Posterior cingulate gyrus (tissue), 11 donors: Measurements from ENCODE around the gene H3-3A.
A peak's percentile ranks its signal among the peaks of the same experiment; 100 is the strongest.
"Not testable (repeated sequence)": the region's sequence is repeated elsewhere in the genome, so short reads cannot be mapped to it uniquely, and the experiment has no call there.

Source experiments
- DNase-seq, 10 donors: peaks; one replicate each; pipeline versions ENCODE4 v3.0.0 to v3.0.0-alpha.2; 2020 to 2021; ENCODE audit warnings: mixed read lengths in 3 of 10
- intact Hi-C: fragments of 100-400 bp; cut with DNase I; formaldehyde crosslinking; loops from one replicate; pipeline ENCODE4 v1.15.1; 2023

The H3-3A gene

GRCh38 chr1:226082587-226082917 lies 20.0 kb downstream of the H3-3A start:
- intact Hi-C loops = loop anchor here (5.0 kb wide), 1 partner anchor 40 kb away; no protein-coding TSS in a partner anchor
- DNase-seq = no peak

DNA sequence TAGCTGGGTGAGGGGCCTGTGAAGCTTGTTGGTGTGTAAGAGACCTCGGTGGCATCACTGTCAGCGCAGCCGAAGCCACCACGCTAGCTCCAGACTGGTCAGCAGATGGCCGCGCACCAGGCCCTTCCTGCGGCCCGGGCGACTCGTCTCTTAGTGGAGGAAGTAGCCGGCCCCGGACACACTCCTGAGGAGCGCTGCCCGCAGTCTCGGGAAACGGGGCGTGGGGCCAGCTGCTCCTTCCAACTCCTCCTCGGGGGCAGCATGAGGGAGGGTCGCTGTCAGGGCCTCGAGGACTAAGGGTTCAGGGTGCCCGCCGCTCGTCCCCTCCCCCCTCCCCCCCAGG lies 20.4 kb downstream of the H3-3A start:
- intact Hi-C loops = loop anchor here (1.0 to 5.0 kb wide), 2 partner anchors 21 to 39 kb away; partner anchors contain the start of gene H3-3A

DNA sequence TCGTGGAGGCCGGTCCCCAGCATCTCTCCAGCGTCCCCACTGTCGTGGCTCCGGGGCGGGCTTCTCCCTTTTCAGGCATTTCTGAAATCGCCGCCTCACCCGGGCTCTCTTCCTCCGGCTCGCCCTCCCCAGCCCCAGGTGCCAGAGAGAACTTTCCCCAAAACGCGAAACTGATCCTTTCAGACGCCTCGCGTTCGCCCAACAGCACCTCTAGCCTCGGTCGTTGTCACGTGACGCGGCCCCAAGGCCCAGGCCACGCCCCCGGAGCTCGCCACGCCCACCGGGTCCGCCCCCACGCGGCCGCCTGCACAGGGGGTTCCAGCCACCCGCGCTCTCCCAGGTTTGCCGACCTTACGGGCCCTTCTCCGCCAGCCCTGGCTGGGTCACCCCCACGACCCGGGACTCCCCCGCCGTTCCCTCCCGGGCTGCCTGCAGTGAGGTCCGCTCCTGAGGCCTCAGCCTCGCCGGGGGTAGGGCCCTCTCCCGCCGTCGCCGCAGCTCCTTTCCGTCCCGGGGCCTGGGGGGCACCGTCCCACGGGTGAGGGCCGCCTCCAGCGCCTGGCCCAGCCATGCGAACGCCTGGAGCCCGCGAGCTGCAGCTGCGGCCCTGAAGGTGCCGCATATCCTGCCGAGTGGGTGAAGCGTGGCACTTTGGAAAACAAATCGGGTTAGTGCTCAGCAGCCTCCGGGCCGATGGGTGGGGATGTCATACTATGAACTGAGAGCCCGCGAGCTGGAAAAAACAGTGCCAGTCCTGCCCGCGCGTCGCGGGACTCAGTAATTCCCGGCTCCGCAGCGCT lies 21.0 kb downstream of the H3-3A start:
- intact Hi-C loops = loop anchor here (1.0 to 5.0 kb wide), 2 partner anchors 21 to 39 kb away; partner anchors contain the start of gene H3-3A
- DNase-seq = peak; percentile 82 to 98 (median 93)

More for the DNA sequence above, 20.4 kb downstream of the H3-3A start:
- DNase-seq = peak in 7 of 10 donors; percentile 38 to 92 (median 56)

GRCh38 chr1:226085675-226086285 lies 23.3 kb downstream of the H3-3A start:
- peak in 1 of 10 donors; percentile 31 for DNase-seq
- intact Hi-C loops = no loop called here

GRCh38 chr1:226086776-226087175 lies 24.3 kb downstream of the H3-3A start:
- DNase-seq = peak in 1 of 10 donors; percentile 85
- intact Hi-C loops = no loop called here

DNA sequence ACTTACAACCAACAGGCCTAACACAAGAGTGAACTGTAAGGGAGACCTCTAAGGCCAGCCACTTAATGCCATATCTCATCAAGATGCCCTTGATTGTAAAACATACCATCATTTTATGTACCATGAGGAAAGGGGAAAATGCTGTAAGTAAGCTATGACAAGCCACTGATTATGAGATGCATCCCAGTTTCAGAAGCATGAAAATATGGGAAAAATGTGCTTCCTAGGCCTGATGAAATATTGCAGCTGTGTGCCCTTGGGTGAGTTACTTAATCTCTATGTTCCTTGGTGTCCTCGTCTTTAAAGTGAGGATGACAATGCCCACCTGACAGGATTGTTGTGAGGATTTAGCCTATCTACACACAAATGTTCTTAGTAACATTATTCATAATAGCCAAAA lies 28.9 kb downstream of the H3-3A start:
- no peak for DNase-seq
- intact Hi-C loops = no loop called here

DNA sequence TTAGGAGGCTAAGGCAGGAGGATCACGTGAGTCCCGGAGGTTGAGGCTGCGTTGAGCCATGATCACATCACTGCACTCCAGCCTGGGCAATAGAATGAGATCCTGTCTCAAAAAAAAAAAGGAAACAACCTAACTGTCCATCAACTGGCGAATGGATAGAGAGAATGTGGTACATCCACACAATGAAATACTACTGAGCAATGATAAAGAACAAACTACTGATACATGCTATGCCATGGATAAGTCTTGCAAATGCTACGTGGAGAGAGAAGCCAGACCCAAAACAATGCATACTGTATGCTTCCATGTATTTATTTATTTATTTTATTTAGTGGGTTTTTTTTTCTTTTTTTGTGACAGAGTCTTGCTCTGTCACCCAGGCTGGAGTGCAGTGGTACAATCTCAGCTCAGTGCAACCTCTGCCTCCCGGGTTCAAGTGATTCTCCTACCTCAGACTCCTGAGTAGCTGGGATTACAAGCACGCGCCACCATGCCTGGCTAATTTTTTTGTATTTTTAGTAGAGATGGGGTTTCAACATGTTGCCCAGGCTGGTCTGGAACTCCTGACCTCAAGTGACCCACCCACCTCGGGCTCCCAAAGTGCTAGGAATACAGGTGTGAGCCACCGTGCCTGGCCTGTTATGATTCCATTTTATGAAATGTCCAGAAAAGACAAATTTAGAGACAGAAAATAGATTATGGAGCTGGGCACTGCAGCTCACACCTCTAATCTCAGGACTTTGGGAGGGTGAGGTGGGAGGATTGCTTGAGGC lies 29.7 kb downstream of the H3-3A start:
- intact Hi-C loops = not testable (repeated sequence)
- peak in 1 of 10 donors; percentile 32 for DNase-seq

- DNase-seq = no peak
- intact Hi-C loops = no loop called here
Measured at GRCh38 chr1:226092965-226093364, 30.4 kb downstream of the H3-3A start.

DNA sequence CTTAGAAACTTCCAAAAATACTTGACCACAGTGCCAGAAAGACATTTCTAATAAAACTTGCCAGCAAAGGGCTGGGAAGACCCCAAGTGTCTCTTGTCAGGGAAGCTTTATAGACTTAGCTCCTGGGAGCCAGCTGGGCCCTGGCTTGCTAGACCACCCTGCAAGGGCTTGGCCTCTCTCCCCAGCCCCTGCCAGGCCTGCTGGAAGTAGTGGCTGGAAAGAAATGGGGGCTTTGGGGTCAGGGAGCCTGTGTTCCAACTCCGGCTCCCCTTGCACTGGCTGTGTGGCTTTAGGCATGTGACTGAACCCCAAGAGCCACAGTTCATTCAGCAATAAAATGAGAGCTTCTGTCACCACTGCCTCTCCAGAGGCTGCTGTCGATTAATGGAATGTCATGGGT lies 31.1 kb downstream of the H3-3A start:
- intact Hi-C loops = no loop called here
- DNase-seq = peak in 1 of 10 donors; percentile 66

GRCh38 chr1:226094451-226094850 lies 31.9 kb downstream of the H3-3A start:
- intact Hi-C loops = no loop called here
- peak in 1 of 10 donors; percentile 17 for DNase-seq

GRCh38 chr1:226095286-226095685 lies 32.8 kb downstream of the H3-3A start:
- intact Hi-C loops = no loop called here
- DNase-seq = peak in 1 of 10 donors; percentile 44

DNA sequence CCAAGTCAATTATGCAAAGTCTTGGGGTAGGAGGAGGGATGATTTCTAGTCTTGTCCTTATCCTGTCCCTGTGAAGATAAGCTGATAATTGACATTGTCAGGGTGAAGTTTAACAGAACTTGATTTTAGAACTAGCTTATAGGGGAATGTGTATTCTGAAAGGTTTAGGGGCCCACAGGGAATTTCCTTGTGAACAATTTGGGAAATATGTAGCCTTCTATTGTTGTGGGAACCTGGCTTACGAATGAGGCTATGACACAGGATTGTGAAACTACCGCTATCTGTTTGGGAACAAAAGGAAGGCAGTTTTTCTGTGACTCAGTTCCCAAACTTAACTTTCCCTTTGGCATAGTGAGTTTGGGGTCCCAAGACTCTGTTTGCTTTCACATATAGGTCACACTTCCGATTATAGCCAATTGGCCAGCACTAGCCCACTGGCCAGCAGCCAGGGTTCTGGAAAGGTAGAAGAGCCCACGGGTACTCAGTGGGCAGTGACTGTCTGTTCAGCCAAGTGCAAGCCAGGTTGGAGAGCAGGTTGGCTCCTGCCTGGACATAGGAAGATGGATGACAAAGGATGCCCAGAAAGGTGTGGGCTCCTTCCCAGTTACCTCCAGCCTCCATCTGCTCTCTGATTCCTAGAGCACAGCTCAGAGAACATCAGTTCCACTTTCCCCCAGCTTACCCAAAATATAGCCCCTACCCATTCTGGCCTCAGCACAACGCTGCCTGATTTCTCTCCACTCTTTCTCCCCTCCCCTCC lies 35.5 kb downstream of the H3-3A start:
- intact Hi-C loops = no loop called here
- peak in 1 of 10 donors; percentile 32 for DNase-seq

DNA sequence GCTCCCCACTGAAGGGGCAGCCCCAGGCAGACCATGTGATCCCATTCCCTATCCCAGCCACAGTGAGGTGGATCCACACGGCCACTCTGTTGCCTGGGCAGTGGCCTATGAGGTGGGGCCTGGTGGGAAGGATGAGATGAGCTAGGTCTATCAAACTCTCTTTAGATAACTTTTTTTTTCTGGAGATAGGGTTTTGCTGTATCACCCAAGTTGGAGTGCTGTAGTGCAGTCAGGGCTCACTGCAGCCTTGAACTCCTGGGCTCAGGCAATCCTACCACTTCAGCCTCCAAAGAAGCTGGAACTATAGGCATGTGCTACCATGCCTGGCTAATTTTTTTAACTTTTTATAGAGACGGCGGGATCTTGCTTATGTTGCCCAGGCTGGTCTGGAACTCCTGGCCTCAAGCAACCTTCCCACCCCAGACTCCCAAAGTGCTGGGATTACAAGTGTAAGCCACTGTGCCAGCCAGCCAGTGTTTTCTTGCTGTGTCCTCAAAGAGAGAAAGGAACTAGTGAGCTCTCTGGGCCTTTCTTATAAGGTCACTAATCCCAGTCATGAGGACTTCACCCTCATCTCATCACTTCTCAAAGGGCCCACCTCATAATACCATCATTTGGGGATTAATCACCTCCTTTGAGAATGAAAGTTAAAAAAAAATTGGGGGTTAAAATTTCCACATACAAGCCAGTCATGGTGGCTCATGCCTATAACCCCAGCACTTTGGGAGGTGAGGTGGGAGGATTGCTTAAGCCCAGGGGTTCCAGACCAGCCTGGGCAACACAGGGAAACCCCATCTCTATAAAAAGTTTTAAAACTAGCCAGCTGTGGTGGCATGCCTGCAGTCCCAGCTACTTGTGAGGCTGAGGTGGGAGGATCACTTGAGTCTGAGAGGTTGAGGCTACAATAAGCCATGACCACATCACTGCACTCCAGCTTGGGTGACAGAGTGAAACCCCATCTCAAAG lies 36.6 kb downstream of the H3-3A start:
- peak in 1 of 10 donors; percentile 46 for DNase-seq
- intact Hi-C loops = no loop called here

DNA sequence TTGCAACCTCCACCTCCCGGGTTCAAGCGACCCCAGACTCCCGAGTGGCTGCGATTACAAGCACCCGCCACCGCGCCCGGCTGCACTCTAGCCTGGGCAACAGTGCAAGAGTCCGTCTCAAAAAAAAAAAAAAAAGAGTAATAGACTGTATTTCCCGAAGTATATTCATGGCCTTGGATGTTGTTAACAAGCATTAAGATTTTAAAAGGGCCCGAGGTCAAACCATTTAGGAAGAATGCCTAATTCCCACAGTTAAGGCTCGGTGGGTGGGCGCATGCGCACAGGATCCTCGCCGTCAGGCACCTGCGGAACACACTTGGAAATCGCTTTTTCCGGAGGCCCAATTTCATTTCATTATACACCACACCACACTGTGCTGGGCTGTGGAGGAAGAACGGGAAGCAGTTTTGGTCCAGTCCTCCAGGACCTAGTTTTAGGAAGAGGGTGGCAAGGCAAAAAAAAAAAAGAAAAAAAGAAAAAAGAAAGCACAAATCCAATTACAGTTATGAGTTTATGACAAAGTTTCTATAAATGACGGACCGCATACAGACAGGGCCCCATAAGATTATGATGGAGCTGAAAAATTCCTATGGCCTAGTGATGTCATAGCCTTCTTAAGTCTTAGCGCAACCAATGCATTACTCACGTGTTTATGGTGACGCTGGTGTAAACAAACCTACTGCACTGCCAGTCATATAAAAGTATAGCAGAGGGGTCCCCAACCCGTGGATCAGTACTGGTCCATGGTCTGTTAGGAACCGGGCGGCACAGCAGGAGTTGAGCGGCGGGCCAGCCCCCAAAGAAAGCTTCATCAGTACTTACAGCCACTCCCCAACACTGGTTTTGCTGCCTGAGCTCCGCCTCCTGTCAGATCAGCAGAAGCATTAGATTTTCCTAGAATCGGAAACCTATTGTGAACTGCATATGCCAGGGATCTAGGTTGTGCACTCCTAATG lies 38.2 kb downstream of the H3-3A start:
- peak in 8 of 10 donors; percentile 23 to 91 (median 58) for DNase-seq
- intact Hi-C loops = no loop called here

- intact Hi-C loops = no loop called here
- DNase-seq = peak in 2 of 10 donors; percentile 9 to 67
Measured at GRCh38 chr1:226104671-226105121, 42.2 kb downstream of the H3-3A start.

GRCh38 chr1:226107471-226108460 lies 45.2 kb downstream of the H3-3A start:
- peak in 1 of 10 donors; percentile 13 for DNase-seq
- intact Hi-C loops = no loop called here
